Prostate gland (tissue), 2 donors: Measurements from ENCODE around the gene CTNNBIP1.

Experiments
- CTCF ChIP-seq, 4 experiments: fragments of 200-600 bp in 2 of 4; fragments of 450-650 bp in 2 of 4; sonication (generic) in 2 of 4; IDR thresholded peaks; 1 replicate in 3 of 4; 2 replicates in 1 of 4; pipeline ENCODE4 v1.5.1; 2016 to 2019; ENCODE audit warnings: antibody characterized with exemption in 4 of 4, mild to moderate bottlenecking in 2 of 4, moderate library complexity in 2 of 4
- POLR2A ChIP-seq: fragments of 450-650 bp; IDR thresholded peaks from one replicate; pipeline ENCODE4 v1.6.1; 2016; ENCODE audit warnings: antibody characterized with exemption, mild to moderate bottlenecking
- POLR2AphosphoS5 ChIP-seq: sonication (generic); formaldehyde crosslinking; IDR thresholded peaks from one replicate; pipeline ENCODE4 v1.6.1; 2017; ENCODE audit warnings: antibody characterized with exemption

- TF ChIP-seq CTCF (IDR thresholded peaks at IDR 0.05), result no peak
- TF ChIP-seq POLR2A, result peak; percentile 20
- TF ChIP-seq POLR2AphosphoS5, result no peak
Observed at GRCh38 chr1:9822897-9823692, 87.0 kb downstream of the CTNNBIP1 start.
